HepG2 (cell line): Measurements from ENCODE around the gene SLC43A1. TPM values are rescaled to one million over a fixed set of nuclear protein-coding genes. Genes with fewer than 3 reads are reported as not detected.

Experiments
- CREB1 ChIP-seq, 2 experiments: fragments of 450-650 bp in 1 of 2; IDR thresholded peaks; 2 replicates each; pipeline ENCODE4 v1.6.1; 2016 to 2017; ENCODE audit warnings: control low read depth in 1 of 2, mild to moderate bottlenecking in 1 of 2, missing compliant biosample characterization in 1 of 2, missing genetic modification characterization in 1 of 2
- HNF4A ChIP-seq: sonication (generic); formaldehyde crosslinking; IDR thresholded peaks from 2 replicates; pipeline ENCODE4 v1.4.0; 2020; ENCODE audit warnings: missing genetic modification reagents
- HNRNPUL1 ChIP-seq: fragments of 200-400 bp; formaldehyde crosslinking; IDR thresholded peaks from 2 replicates; pipeline ENCODE4 v1.6.1; 2017; ENCODE audit warnings: low read depth, mild to moderate bottlenecking, low read length, moderate library complexity
- IRF2 ChIP-seq: IDR thresholded peaks from 2 replicates; pipeline ENCODE4 v1.6.1; 2018; ENCODE audit warnings: missing genetic modification reagents, missing compliant biosample characterization
- MED8 ChIP-seq: sonication (generic); formaldehyde crosslinking; IDR thresholded peaks from 2 replicates; pipeline ENCODE4 v1.8.1; 2023; ENCODE audit warnings: mild to moderate bottlenecking, missing genetic modification reagents; ENCODE audit not compliant: insufficient replicate concordance
- NCOR1 ChIP-seq: fragments of 200-600 bp; sonication (generic); IDR thresholded peaks from 2 replicates; pipeline ENCODE4 v1.7.0; 2017; ENCODE audit warnings: antibody characterized with exemption, low read length, borderline replicate concordance
- NFYB ChIP-seq: sonication (generic); formaldehyde crosslinking; IDR thresholded peaks from 2 replicates; pipeline ENCODE4 v1.4.0; 2020; ENCODE audit warnings: missing genetic modification reagents
- PLRG1 ChIP-seq: fragments of 450-650 bp; conservative IDR thresholded peaks from 2 replicates; pipeline ENCODE4 v1.6.1; 2016
- RBAK ChIP-seq: sonication (generic); formaldehyde crosslinking; IDR thresholded peaks from 2 replicates; pipeline ENCODE4 v1.5.1; 2020; ENCODE audit warnings: mild to moderate bottlenecking, missing genetic modification reagents
- ZBTB38 ChIP-seq: sonication (generic); formaldehyde crosslinking; IDR thresholded peaks from 2 replicates; pipeline ENCODE4 v1.5.1; 2020; ENCODE audit warnings: mild to moderate bottlenecking, missing genetic modification reagents
- ZFY ChIP-seq: sonication (generic); formaldehyde crosslinking; IDR thresholded peaks from 2 replicates; pipeline ENCODE4 v1.4.0; 2020; ENCODE audit warnings: missing genetic modification reagents
- ZMYM3 ChIP-seq: sonication (generic); formaldehyde crosslinking; IDR thresholded peaks from 2 replicates; pipeline ENCODE4 v1.5.1; 2020; ENCODE audit warnings: mild to moderate bottlenecking, missing genetic modification reagents
- ZNF17 ChIP-seq: sonication (generic); formaldehyde crosslinking; IDR thresholded peaks from 2 replicates; pipeline ENCODE4 v1.5.0; 2020; ENCODE audit warnings: mild to moderate bottlenecking, missing genetic modification reagents
- ZNF331 ChIP-seq: sonication (generic); formaldehyde crosslinking; IDR thresholded peaks from 2 replicates; pipeline ENCODE4 v1.4.0; 2020; ENCODE audit warnings: missing genetic modification reagents
- ZNF350 ChIP-seq: sonication (generic); formaldehyde crosslinking; IDR thresholded peaks from 2 replicates; pipeline ENCODE4 v1.4.0; 2020; ENCODE audit warnings: mild to moderate bottlenecking, low read depth, missing genetic modification reagents, borderline replicate concordance
- ZNF607 ChIP-seq: sonication (generic); formaldehyde crosslinking; IDR thresholded peaks from 2 replicates; pipeline ENCODE4 v1.5.1; 2020; ENCODE audit warnings: missing genetic modification reagents, mild to moderate bottlenecking, borderline replicate concordance
- ZNF709 ChIP-seq: sonication (generic); formaldehyde crosslinking; IDR thresholded peaks from 2 replicates; pipeline ENCODE4 v1.5.0; 2020; ENCODE audit warnings: mild to moderate bottlenecking, missing genetic modification reagents
- ZSCAN29 ChIP-seq: sonication (generic); formaldehyde crosslinking; conservative IDR thresholded peaks from 2 replicates; pipeline ENCODE4 v1.4.0; 2020; ENCODE audit warnings: mild to moderate bottlenecking, missing genetic modification reagents
- polyA plus RNA-seq, 8 experiments: library from polyadenylated mRNA; depleted of rRNA in 3 of 8; stranded (reverse) in 7 of 8; unstranded in 1 of 8; fragments of >200 nt; fragmentation: Illumina TruSeq in 4 of 8; extraction: Trizol in 4 of 8; gene quantifications; 2 replicates each; pipeline versions ENCODE4 v1.2.1 to v1.2.3, GENCODE V29; 2011 to 2016; ENCODE audit warnings: low read depth in 4 of 8, missing spikeins in 1 of 8, mixed read lengths in 1 of 8; ENCODE audit not compliant: insufficient read depth in 1 of 8
- total RNA-seq, 5 experiments: library from RNA; depleted of rRNA; stranded (reverse); fragments of >200 nt; fragmentation: Illumina TruSeq; extraction: Trizol; gene quantifications; 2 replicates each; pipeline ENCODE4 v1.2.3, GENCODE V29; 2016; ENCODE audit warnings: low read depth in 1 of 5
- TF ChIP-seq, protein P1 (sequence below): IDR thresholded peaks from 2 replicates; pipeline ENCODE4 v1.6.1; 2012; ENCODE audit warnings: inconsistent platforms
- TF ChIP-seq, protein P2 (sequence below): sonication (generic); formaldehyde crosslinking; IDR thresholded peaks from 2 replicates; pipeline ENCODE4 v1.8.1; 2022; ENCODE audit warnings: mild to moderate bottlenecking, missing genetic modification reagents
- TF ChIP-seq, protein P3 (sequence below): sonication (generic); formaldehyde crosslinking; conservative IDR thresholded peaks from 2 replicates; pipeline ENCODE4 v1.4.0; 2020; ENCODE audit warnings: missing genetic modification reagents
- TF ChIP-seq, protein P4 (sequence below): IDR thresholded peaks from 2 replicates; pipeline ENCODE4 v1.6.1; 2016; ENCODE audit warnings: low read depth
- TF ChIP-seq, protein P5 (sequence below): sonication (generic); formaldehyde crosslinking; IDR thresholded peaks from 2 replicates; pipeline ENCODE4 v1.4.0; 2020; ENCODE audit warnings: missing genetic modification reagents
- TF ChIP-seq, protein P6 (sequence below): sonication (generic); formaldehyde crosslinking; IDR thresholded peaks from 2 replicates; pipeline ENCODE4 v1.8.1; 2023; ENCODE audit warnings: mild to moderate bottlenecking, inconsistent platforms, moderate library complexity, missing genetic modification reagents, borderline replicate concordance

SLC43A1 gene
- total and polyA plus RNA-seq, 2 of the 13 experiments (the other 11 are each of a cell fraction or from before 2014, with no cell fraction given): 72.3 to 87.6 TPM

DNA sequence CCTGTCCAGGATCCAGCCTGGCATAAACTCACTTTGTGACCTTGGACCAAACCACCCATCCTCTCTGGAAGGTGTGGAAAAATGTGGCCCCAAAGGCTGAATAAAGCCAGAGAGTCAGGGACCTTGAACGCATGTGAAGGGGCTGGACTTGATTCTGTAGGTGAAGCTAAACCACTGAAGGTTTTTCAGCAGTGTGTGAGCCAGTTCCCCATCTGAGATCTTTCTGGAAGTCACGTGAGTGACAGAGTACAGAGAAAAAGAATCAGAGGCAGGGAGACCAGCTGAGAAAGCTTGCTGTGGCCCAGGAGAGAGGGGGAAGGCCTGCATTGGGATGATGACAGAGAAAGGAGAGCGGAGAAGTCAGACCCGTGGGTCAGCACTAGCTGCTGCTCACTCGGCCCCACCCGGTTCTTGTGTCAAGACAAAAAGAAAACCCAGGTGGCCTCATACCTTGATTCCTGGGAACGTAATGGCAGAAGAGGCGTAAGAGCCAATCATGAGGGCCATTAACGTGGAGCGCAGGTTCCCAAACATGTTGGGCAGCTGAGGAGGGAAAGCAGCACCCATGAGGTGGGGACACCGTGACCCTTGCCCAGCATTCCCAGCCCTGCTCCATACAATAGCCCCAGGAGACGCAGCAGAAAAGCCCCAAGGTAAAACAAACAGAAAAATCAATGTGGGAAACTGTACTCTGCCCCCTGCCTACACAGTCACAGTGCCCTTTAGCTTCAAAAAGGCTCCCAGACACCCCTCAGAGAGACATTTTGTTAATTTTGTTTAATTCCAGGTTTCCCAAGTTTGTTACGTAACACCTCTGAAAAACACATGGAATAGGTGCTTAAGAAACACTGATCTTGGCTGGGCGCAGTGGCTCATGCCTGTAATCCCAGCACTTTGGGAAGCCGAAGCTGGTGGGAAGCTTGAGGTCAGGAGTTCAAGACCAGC lies 17.9 kb downstream of the SLC43A1 start (continued):
- TF ChIP-seq, protein P1, sequence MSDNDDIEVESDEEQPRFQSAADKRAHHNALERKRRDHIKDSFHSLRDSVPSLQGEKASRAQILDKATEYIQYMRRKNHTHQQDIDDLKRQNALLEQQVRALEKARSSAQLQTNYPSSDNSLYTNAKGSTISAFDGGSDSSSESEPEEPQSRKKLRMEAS: peak; percentile 60
- TF ChIP-seq ZNF350 (CRISPR knock-in tag): no peak; the same call in 1 of the 2 replicates
- no peak for TF ChIP-seq MED8 (CRISPR knock-in tag)
- TF ChIP-seq ZBTB38: no peak
- TF ChIP-seq ZFY: peak; percentile 34; the same call in 1 of the 2 replicates
- peak; percentile 95 for TF ChIP-seq HNF4A (CRISPR knock-in tag)
- TF ChIP-seq, protein P2, sequence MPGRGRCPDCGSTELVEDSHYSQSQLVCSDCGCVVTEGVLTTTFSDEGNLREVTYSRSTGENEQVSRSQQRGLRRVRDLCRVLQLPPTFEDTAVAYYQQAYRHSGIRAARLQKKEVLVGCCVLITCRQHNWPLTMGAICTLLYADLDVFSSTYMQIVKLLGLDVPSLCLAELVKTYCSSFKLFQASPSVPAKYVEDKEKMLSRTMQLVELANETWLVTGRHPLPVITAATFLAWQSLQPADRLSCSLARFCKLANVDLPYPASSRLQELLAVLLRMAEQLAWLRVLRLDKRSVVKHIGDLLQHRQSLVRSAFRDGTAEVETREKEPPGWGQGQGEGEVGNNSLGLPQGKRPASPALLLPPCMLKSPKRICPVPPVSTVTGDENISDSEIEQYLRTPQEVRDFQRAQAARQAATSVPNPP: peak; percentile 23; the same call in 1 of the 2 replicates
- TF ChIP-seq PLRG1: no peak
- TF ChIP-seq ZNF607 (CRISPR knock-in tag): no peak; the same call in 1 of the 2 replicates
- no peak for TF ChIP-seq RBAK (CRISPR knock-in tag)
- TF ChIP-seq NFYB (CRISPR knock-in tag): no peak; the same call in 1 of the 2 replicates
- peak; percentile 56; the same call in 1 of the 2 replicates for TF ChIP-seq ZNF331 (CRISPR knock-in tag)
- no peak for TF ChIP-seq ZNF17 (CRISPR knock-in tag)
- no peak for TF ChIP-seq ZSCAN29 (CRISPR knock-in tag)
- peak; percentile 94 for TF ChIP-seq NCOR1
- peak; percentile 85 for TF ChIP-seq ZMYM3 (CRISPR knock-in tag)
- no peak; the same call in 1 of the 2 replicates for TF ChIP-seq ZNF709 (CRISPR knock-in tag)
- TF ChIP-seq, protein P3, sequence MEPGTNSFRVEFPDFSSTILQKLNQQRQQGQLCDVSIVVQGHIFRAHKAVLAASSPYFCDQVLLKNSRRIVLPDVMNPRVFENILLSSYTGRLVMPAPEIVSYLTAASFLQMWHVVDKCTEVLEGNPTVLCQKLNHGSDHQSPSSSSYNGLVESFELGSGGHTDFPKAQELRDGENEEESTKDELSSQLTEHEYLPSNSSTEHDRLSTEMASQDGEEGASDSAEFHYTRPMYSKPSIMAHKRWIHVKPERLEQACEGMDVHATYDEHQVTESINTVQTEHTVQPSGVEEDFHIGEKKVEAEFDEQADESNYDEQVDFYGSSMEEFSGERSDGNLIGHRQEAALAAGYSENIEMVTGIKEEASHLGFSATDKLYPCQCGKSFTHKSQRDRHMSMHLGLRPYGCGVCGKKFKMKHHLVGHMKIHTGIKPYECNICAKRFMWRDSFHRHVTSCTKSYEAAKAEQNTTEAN (CRISPR knock-in tag): no peak; the same call in 1 of the 2 replicates
- TF ChIP-seq, protein P4, sequence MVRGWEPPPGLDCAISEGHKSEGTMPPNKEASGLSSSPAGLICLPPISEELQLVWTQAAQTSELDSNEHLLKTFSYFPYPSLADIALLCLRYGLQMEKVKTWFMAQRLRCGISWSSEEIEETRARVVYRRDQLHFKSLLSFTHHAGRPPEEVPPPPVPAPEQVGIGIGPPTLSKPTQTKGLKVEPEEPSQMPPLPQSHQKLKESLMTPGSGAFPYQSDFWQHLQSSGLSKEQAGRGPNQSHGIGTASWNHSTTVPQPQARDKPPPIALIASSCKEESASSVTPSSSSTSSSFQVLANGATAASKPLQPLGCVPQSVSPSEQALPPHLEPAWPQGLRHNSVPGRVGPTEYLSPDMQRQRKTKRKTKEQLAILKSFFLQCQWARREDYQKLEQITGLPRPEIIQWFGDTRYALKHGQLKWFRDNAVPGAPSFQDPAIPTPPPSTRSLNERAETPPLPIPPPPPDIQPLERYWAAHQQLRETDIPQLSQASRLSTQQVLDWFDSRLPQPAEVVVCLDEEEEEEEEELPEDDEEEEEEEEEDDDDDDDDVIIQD (CRISPR knock-in tag): no peak
- TF ChIP-seq, protein P5, sequence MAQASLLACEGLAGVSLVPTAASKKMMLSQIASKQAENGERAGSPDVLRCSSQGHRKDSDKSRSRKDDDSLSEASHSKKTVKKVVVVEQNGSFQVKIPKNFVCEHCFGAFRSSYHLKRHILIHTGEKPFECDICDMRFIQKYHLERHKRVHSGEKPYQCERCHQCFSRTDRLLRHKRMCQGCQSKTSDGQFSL (CRISPR knock-in tag): no peak
- 0 out of 2 replicates have a peak, but pooled peaks have one; percentile 14 for TF ChIP-seq IRF2 (CRISPR knock-in tag)
- peak; percentile 31; the same call in 1 of the 2 replicates for TF ChIP-seq CREB1 (IDR thresholded peaks at IDR 0.05)
- TF ChIP-seq CREB1 (CRISPR knock-in tag; IDR thresholded peaks at IDR 0.05): 0 out of 2 replicates have a peak, but pooled peaks have one; percentile 43
- no peak for TF ChIP-seq HNRNPUL1
- TF ChIP-seq, protein P6, sequence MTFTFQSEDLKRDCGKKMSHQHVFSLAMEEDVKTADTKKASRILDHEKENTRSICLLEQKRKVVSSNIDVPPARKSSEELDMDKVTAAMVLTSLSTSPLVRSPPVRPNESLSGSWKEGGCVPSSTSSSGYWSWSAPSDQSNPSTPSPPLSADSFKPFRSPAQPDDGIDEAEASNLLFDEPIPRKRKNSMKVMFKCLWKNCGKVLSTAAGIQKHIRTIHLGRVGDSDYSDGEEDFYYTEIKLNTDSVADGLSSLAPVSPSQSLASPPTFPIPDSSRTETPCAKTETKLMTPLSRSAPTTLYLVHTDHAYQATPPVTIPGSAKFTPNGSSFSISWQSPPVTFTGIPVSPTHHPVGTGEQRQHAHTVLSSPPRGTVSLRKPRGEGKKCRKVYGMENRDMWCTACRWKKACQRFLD (CRISPR knock-in tag): peak; percentile 52; the same call in 1 of the 2 replicates
